CD4-positive, alpha-beta T cell treated with Interferon gamma for 1 hour (primary cell): ENCODE results near the gene LRRC4B.
"Not testable (repeated sequence)": the region's sequence is repeated elsewhere in the genome, so short reads cannot be mapped to it uniquely, and the experiment has no call there.

Experiments used
- DNase-seq: peaks from one replicate; pipeline ENCODE4 v3.0.0-alpha.2; 2020

The LRRC4B gene

GRCh38 chr19:50551034-50551714 is 17.1 kb downstream of the LRRC4B start:
- DNase-seq: no peak

- DNase-seq: no peak
Measured at GRCh38 chr19:50550594-50550966, 17.7 kb downstream of the LRRC4B start.

GRCh38 chr19:50549927-50550593 is 18.2 kb downstream of the LRRC4B start:
- no peak for DNase-seq

- no peak for DNase-seq
Measured at GRCh38 chr19:50549059-50549926, 18.9 kb downstream of the LRRC4B start.

- DNase-seq: no peak
Measured at GRCh38 chr19:50548191-50549058, 19.8 kb downstream of the LRRC4B start.

- DNase-seq: no peak
Measured at GRCh38 chr19:50547385-50548190, 20.6 kb downstream of the LRRC4B start.

- no peak for DNase-seq
Measured at GRCh38 chr19:50546527-50547221, 21.6 kb downstream of the LRRC4B start.

GRCh38 chr19:50542943-50543342 is 25.3 kb downstream of the LRRC4B start:
- no peak for DNase-seq

- DNase-seq: peak; percentile 48
Measured at GRCh38 chr19:50537769-50538230, 30.4 kb downstream of the LRRC4B start.

GRCh38 chr19:50537306-50537685 is 30.9 kb downstream of the LRRC4B start:
- DNase-seq: no peak

- DNase-seq: no peak
Measured at GRCh38 chr19:50536662-50537305, 31.5 kb downstream of the LRRC4B start.

GRCh38 chr19:50535672-50536187 is 32.5 kb downstream of the LRRC4B start:
- no peak for DNase-seq

- DNase-seq: no peak
Measured at GRCh38 chr19:50534478-50534877, 33.8 kb downstream of the LRRC4B start.

- no peak for DNase-seq
Measured at GRCh38 chr19:50532952-50533351, 35.3 kb downstream of the LRRC4B start.

- DNase-seq: no peak
Measured at GRCh38 chr19:50531171-50531612, 37.0 kb downstream of the LRRC4B start.

- DNase-seq: not testable (repeated sequence)
Measured at GRCh38 chr19:50528052-50528451, 40.2 kb downstream of the LRRC4B start.

GRCh38 chr19:50522881-50523280 is 45.4 kb downstream of the LRRC4B start:
- no peak for DNase-seq

- DNase-seq: no peak
Measured at GRCh38 chr19:50520822-50521465, 47.3 kb downstream of the LRRC4B start.

GRCh38 chr19:50519006-50519575 is 49.1 kb downstream of the LRRC4B start:
- no peak for DNase-seq
